C4-2B (cell line): ENCODE data around the gene NANS.
"Not testable (repeated sequence)": the region's sequence is repeated elsewhere in the genome, so short reads cannot be mapped to it uniquely, and the experiment has no call there.

ENCODE experiments used
- H3K27ac ChIP-seq: fragments of 450-650 bp; 2 replicates; pipeline ENCODE4 v1.5.1; 2017
- CTCF ChIP-seq: fragments of 450-650 bp; conservative IDR thresholded peaks from 2 replicates; pipeline ENCODE4 v1.5.1; 2017; ENCODE audit warnings: mild to moderate bottlenecking
- ZFX ChIP-seq: fragments of 450-650 bp; IDR thresholded peaks from 2 replicates; pipeline ENCODE4 v1.6.1; 2017

Gene NANS

GRCh38 chr9:98129451-98129881, 72.9 kb downstream of the NANS start:
- no peak for TF ChIP-seq ZFX
- no peak for TF ChIP-seq CTCF

GRCh38 chr9:98130060-98130459, 73.5 kb downstream of the NANS start:
- not testable (repeated sequence) for H3K27ac ChIP-seq

More at GRCh38 chr9:98129451-98129881, 72.9 kb downstream of the NANS start:
- no peak overlapping the region for H3K27ac ChIP-seq

GRCh38 chr9:98130576-98131228, 74.2 kb downstream of the NANS start:
- H3K27ac ChIP-seq, result no peak overlapping the region
- TF ChIP-seq ZFX (no peak), CTCF (no peak)

GRCh38 chr9:98132158-98132557, 75.6 kb downstream of the NANS start:
- no peak for TF ChIP-seq ZFX
- TF ChIP-seq CTCF, result no peak
- no peak overlapping the region for H3K27ac ChIP-seq
